Measurements from ENCODE around the gene GOLM1.

DNA sequence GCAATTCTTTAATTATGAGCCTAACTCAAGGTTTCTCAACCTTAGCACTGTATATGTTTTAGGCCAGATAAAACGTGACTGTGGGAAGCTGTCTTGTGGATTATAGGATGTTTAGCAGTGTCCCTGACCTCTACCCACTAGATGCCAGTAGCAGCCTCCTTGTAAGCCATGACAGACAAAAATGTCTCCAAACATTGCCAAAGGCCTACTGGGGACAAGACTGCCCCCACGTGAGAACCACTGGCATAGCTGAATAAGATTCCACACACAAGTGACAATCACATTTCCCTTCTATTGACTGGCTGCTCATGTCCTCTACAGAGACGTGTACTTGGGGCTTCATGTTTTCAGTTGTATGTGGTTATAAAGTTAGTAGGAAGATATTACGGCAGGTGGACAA, 55.4 kb downstream of the GOLM1 start:
- TF ChIP-seq POLR2A (IDR thresholded peaks at IDR 0.05), result no peak
- TF ChIP-seq, protein P1, sequence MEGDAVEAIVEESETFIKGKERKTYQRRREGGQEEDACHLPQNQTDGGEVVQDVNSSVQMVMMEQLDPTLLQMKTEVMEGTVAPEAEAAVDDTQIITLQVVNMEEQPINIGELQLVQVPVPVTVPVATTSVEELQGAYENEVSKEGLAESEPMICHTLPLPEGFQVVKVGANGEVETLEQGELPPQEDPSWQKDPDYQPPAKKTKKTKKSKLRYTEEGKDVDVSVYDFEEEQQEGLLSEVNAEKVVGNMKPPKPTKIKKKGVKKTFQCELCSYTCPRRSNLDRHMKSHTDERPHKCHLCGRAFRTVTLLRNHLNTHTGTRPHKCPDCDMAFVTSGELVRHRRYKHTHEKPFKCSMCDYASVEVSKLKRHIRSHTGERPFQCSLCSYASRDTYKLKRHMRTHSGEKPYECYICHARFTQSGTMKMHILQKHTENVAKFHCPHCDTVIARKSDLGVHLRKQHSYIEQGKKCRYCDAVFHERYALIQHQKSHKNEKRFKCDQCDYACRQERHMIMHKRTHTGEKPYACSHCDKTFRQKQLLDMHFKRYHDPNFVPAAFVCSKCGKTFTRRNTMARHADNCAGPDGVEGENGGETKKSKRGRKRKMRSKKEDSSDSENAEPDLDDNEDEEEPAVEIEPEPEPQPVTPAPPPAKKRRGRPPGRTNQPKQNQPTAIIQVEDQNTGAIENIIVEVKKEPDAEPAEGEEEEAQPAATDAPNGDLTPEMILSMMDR (IDR thresholded peaks at IDR 0.05), result no peak

Measured in esophagus squamous epithelium (tissue), 4 donors.